NCI-H510A treated with DMSO at 0.1 percent for 48 hours (cell line): ENCODE measurements around the gene HFM1.

Experiments used
- DNase-seq: peaks from one replicate; lab custom pipeline; 2025; lab: John Stamatoyannopoulos, UW

The HFM1 gene

GRCh38 chr1:91245435-91245834 lies 159.2 kb downstream of the HFM1 start:
- no peak for DNase-seq

GRCh38 chr1:91244737-91245136 lies 159.9 kb downstream of the HFM1 start:
- no peak for DNase-seq

- no peak for DNase-seq
Measured at GRCh38 chr1:91243171-91243570, 161.5 kb downstream of the HFM1 start.

- DNase-seq, result no peak
Measured at GRCh38 chr1:91234181-91234580, 170.5 kb downstream of the HFM1 start.

GRCh38 chr1:91226741-91227140 lies 177.9 kb downstream of the HFM1 start:
- DNase-seq, result no peak

- DNase-seq, result no peak
Measured at GRCh38 chr1:91224878-91225277, 179.8 kb downstream of the HFM1 start.

GRCh38 chr1:91221017-91221416 lies 183.6 kb downstream of the HFM1 start:
- DNase-seq, result no peak

GRCh38 chr1:91217911-91218310 lies 186.7 kb downstream of the HFM1 start:
- no peak for DNase-seq
